ENCODE data around the gene PRKAA2.

Gene PRKAA2

GRCh38 chr1:56671085-56671484 lies 26.0 kb downstream of the PRKAA2 start:
- TF ChIP-seq CTCF (IDR thresholded peaks at IDR 0.05): no peak
- Histone ChIP-seq H3K4me3 (no peak overlapping the region), H3K27ac (no peak overlapping the region)
- no peak for DNase-seq (ENCODE audit: low spot score)

- TF ChIP-seq CTCF (IDR thresholded peaks at IDR 0.05): no peak
- Histone ChIP-seq H3K4me3 (no peak overlapping the region), H3K27ac (no peak overlapping the region)
- DNase-seq (ENCODE audit: low spot score): no peak
Observed at GRCh38 chr1:56671542-56671941, 26.4 kb downstream of the PRKAA2 start.

- Histone ChIP-seq H3K27ac (no peak overlapping the region), H3K4me3 (no peak overlapping the region)
- DNase-seq (ENCODE audit: low spot score): no peak
- TF ChIP-seq CTCF (IDR thresholded peaks at IDR 0.05): no peak
Observed at GRCh38 chr1:56672579-56672978, 27.5 kb downstream of the PRKAA2 start.

GRCh38 chr1:56675763-56676162 lies 30.6 kb downstream of the PRKAA2 start:
- no peak for TF ChIP-seq CTCF (IDR thresholded peaks at IDR 0.05)
- Histone ChIP-seq H3K4me3 (no peak overlapping the region), H3K27ac (no peak overlapping the region)
- DNase-seq (ENCODE audit: low spot score): no peak

GRCh38 chr1:56676571-56677035 lies 31.5 kb downstream of the PRKAA2 start:
- Histone ChIP-seq H3K27ac (no peak overlapping the region), H3K4me3 (no peak overlapping the region)
- TF ChIP-seq CTCF (IDR thresholded peaks at IDR 0.05): no peak
- no peak for DNase-seq (ENCODE audit: low spot score)

GRCh38 chr1:56683569-56683968 lies 38.5 kb downstream of the PRKAA2 start:
- H3K27ac ChIP-seq: no peak overlapping the region
- no peak for TF ChIP-seq CTCF (IDR thresholded peaks at IDR 0.05)
- H3K4me3 ChIP-seq: no peak overlapping the region
- DNase-seq (ENCODE audit: low spot score): no peak

- TF ChIP-seq CTCF (IDR thresholded peaks at IDR 0.05): no peak
- H3K27ac ChIP-seq: no peak overlapping the region
Observed at GRCh38 chr1:56686169-56686568, 41.1 kb downstream of the PRKAA2 start.

More at GRCh38 chr1:56686169-56686568, 41.1 kb downstream of the PRKAA2 start:
- no peak overlapping the region for H3K4me3 ChIP-seq
- no peak for DNase-seq (ENCODE audit: low spot score)

Measured in coronary artery (tissue), 2 donors.